RWPE2 (cell line): ENCODE results near the gene SPDYE1.
A peak's percentile ranks its signal among the peaks of the same experiment; 100 is the strongest.
"Not testable (repeated sequence)": the region's sequence is repeated elsewhere in the genome, so short reads cannot be mapped to it uniquely, and the experiment has no call there.

ENCODE experiments used
- ATAC-seq: fragments of 200-7000 bp; cut with Tn5 transposase; 3 replicates; pipeline ENCODE4 v1.9.1; 2021; ENCODE audit warnings: low read depth
- DNase-seq: peaks from one replicate; pipeline ENCODE4 v3.0.0-alpha.2; 2020; ENCODE audit warnings: low spot score
- H3K27ac ChIP-seq: fragments of 450-650 bp; 2 replicates; pipeline ENCODE4 v1.5.1; 2017; ENCODE audit warnings: mild to moderate bottlenecking; ENCODE audit not compliant: poor library complexity, severe bottlenecking
- H3K27me3 ChIP-seq: fragments of 250-450 bp; sonication (Bioruptor Pico); 2 replicates; pipeline ENCODE4 v1.5.1; 2021; ENCODE audit warnings: mild to moderate bottlenecking, moderate library complexity; ENCODE audit not compliant: insufficient read depth, poor library complexity, severe bottlenecking
- H3K36me3 ChIP-seq: fragments of 250-450 bp; sonication (Bioruptor Pico); 2 replicates; pipeline ENCODE4 v1.5.1; 2020; ENCODE audit warnings: low read depth, mild to moderate bottlenecking, moderate library complexity
- H3K4me1 ChIP-seq: fragments of 250-450 bp; sonication (Bioruptor Pico); 2 replicates; pipeline ENCODE4 v1.5.1; 2021; ENCODE audit warnings: mild to moderate bottlenecking, moderate library complexity; ENCODE audit not compliant: insufficient read depth, poor library complexity, severe bottlenecking
- H3K4me3 ChIP-seq: fragments of 250-450 bp; sonication (Bioruptor Pico); 2 replicates; pipeline ENCODE4 v1.5.1; 2021; ENCODE audit warnings: mild to moderate bottlenecking, moderate library complexity; ENCODE audit not compliant: severe bottlenecking
- H3K9me3 ChIP-seq: fragments of 250-450 bp; sonication (Bioruptor Pico); 2 replicates; pipeline ENCODE4 v1.5.1; 2021; ENCODE audit warnings: mild to moderate bottlenecking, moderate library complexity; ENCODE audit not compliant: severe bottlenecking
- TF ChIP-seq, protein P1 (sequence below): fragments of 450-650 bp; IDR thresholded peaks from one replicate; pipeline ENCODE4 v1.5.1; 2017; ENCODE audit warnings: mild to moderate bottlenecking, moderate library complexity; ENCODE audit not compliant: poor library complexity, severe bottlenecking

Gene SPDYE1

GRCh38 chr7:43977525-43977924 is 20.2 kb upstream of the SPDYE1 start:
- Histone ChIP-seq H3K36me3 (no peaks in the 10 kb centered on the region), H3K4me1 (no peaks in the 10 kb centered on the region)
- TF ChIP-seq, protein P1, sequence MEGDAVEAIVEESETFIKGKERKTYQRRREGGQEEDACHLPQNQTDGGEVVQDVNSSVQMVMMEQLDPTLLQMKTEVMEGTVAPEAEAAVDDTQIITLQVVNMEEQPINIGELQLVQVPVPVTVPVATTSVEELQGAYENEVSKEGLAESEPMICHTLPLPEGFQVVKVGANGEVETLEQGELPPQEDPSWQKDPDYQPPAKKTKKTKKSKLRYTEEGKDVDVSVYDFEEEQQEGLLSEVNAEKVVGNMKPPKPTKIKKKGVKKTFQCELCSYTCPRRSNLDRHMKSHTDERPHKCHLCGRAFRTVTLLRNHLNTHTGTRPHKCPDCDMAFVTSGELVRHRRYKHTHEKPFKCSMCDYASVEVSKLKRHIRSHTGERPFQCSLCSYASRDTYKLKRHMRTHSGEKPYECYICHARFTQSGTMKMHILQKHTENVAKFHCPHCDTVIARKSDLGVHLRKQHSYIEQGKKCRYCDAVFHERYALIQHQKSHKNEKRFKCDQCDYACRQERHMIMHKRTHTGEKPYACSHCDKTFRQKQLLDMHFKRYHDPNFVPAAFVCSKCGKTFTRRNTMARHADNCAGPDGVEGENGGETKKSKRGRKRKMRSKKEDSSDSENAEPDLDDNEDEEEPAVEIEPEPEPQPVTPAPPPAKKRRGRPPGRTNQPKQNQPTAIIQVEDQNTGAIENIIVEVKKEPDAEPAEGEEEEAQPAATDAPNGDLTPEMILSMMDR = no peak

DNA sequence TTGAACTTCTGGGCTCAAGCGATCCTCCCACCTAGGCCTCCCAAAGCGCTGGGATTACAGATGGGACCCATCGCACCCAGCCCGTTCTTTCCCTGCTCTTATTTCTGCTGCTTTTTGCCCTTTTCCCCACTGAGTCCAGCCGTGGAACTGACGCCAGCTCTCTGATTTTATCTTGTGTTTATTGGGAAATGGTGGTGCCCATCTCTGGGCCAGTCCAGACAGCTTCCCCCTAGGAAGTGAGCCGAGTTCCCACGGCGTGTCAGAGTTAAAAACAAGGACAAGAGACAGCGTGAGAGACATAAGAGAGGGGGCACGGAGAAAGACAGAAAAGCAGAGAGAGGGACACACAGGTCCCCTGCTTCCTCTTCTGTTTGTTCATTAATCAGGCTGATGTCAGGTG is 19.6 kb upstream of the SPDYE1 start:
- not testable (repeated sequence) for H3K27ac ChIP-seq, DNase-seq, H3K36me3 ChIP-seq, H3K4me1 ChIP-seq, H3K27me3 ChIP-seq, H3K4me3 ChIP-seq, H3K9me3 ChIP-seq
- ATAC-seq = peak; percentile 69

More at GRCh38 chr7:43977525-43977924, 20.2 kb upstream of the SPDYE1 start:
- H3K27ac ChIP-seq = no peak overlapping the region
- DNase-seq (no peak), ATAC-seq (no peak)
- no peaks in the 10 kb centered on the region for H3K9me3 ChIP-seq
- no peaks in the 10 kb centered on the region for H3K27me3 ChIP-seq
- no peak overlapping the region for H3K4me3 ChIP-seq

DNA sequence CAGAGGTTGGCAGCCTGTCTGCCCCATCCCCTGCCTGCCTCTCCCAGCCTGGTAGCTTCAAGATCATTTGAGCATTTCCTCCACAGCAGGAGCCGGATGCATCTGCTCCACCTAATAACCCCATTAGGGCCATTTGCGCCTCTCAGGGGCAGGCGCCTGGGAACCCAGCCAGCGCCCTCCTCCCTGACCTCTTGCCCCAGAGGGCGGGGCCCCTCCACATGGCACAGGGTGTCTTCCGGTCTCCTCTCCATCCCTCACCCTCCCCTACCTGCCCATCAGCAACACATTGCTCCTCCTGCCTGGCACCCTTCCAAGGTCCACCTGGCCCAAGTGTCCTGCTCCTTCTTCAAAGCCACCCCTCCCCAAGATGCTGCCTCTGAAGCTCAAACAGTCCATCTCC is 14.8 kb upstream of the SPDYE1 start:
- not testable (repeated sequence) for ATAC-seq, H3K4me1 ChIP-seq, H3K9me3 ChIP-seq, DNase-seq, H3K27me3 ChIP-seq, H3K4me3 ChIP-seq, H3K27ac ChIP-seq, H3K36me3 ChIP-seq

DNA sequence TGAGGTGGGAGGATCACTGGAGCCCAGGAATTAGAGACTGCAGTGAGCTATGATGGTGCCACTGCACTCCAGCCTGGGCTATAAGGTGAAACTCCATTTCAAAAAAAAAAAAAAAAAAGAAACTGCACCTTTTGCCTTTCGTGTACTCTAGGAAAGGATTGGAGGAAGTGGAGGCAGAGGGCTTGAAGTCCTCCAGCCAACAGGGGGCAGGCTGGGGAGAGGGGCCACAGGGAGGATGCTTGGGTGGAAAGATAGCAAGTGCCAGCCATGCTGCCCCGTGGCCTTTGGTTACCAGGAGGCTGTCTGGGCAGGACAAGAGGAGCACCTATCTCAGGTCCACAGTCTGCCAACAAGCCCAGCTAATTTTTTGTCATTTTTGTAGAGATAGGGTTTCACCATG is 14.0 kb upstream of the SPDYE1 start:
- not testable (repeated sequence) for ATAC-seq, H3K4me1 ChIP-seq, DNase-seq, H3K36me3 ChIP-seq, H3K9me3 ChIP-seq, H3K27ac ChIP-seq, H3K27me3 ChIP-seq, H3K4me3 ChIP-seq

DNA sequence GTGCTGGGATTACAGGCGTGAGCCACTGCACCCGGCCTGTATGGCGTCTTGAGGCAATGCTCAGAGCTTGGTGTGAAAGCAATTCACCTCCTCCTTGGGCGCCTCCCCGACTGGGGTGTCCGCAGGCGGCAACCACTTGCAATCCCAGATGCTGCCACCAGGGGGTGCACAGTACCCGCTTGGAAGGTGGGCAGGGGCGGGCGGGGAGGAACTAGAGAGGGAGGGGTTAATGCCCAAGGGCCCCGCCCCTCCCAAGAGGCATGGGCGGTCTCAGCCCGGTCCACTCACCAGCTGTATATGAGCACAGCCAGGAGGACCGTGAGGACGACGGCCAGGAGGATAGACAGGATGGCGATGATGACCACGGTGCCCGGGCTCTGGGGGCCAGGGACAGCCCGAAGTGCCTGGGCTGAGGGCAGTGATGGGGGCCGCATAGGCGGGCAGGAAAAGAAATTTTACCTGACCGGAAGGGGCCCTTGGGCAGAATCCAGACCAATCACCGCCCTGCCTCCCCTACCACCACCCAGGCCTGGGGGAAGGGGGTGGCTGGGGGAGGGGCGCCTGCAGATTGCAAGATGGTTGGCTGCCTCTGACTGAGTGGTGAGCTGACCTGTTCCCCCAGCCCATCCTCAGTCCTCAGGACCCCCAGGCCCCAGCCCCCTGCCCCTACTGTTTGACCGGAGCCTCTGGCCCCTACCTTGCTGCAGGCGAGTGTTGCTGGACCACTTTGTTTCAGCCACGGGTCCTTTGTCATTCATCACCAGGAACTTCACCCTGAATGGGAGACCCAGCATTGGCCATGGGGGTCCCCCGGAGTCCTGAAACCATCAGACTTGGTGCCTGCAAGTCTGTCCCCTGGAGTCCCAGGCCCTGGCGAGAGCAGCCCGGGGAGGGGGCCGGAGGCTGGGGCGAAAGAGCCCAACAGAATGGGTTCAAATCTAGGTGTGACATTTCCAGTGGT is 11.5 kb upstream of the SPDYE1 start:
- H3K27me3 ChIP-seq, DNase-seq, H3K27ac ChIP-seq, H3K4me1 ChIP-seq, H3K4me3 ChIP-seq, H3K9me3 ChIP-seq, H3K36me3 ChIP-seq: not testable (repeated sequence)
- TF ChIP-seq, protein P1 = peak; percentile 15
- ATAC-seq = peak; percentile 87

- not testable (repeated sequence) for H3K27me3 ChIP-seq, H3K36me3 ChIP-seq, H3K27ac ChIP-seq, H3K9me3 ChIP-seq, DNase-seq, ATAC-seq, H3K4me3 ChIP-seq, H3K4me1 ChIP-seq
Measured at GRCh38 chr7:43987476-43987875, 10.2 kb upstream of the SPDYE1 start.

- not testable (repeated sequence) for H3K4me1 ChIP-seq, DNase-seq, H3K9me3 ChIP-seq, H3K4me3 ChIP-seq, H3K27me3 ChIP-seq, H3K36me3 ChIP-seq, ATAC-seq
- peak overlapping the region; percentile 10 for H3K27ac ChIP-seq
Measured at GRCh38 chr7:43990011-43990585, 7.6 kb upstream of the SPDYE1 start.

DNA sequence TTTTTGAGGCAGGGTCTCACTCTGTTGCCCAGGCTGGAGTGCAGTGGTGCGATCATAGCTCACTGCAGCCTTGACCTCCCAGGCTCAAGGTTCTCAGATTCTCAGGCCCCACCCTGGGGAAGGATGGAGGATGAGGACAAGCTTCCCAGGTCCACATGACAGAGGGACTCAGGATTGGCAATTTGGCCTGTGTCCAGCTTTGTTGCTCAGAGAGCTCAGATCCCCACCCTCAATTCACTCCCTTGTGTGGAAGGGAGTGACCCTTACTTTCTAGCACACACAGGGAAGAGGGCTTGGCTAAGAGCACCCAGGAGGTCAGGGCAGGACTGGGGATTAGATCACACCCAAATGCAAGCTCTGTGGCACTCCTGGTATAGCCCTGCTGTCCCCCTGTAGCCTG is 6.9 kb upstream of the SPDYE1 start:
- DNase-seq, H3K9me3 ChIP-seq, H3K4me1 ChIP-seq, H3K36me3 ChIP-seq, H3K4me3 ChIP-seq, H3K27ac ChIP-seq, ATAC-seq, H3K27me3 ChIP-seq: not testable (repeated sequence)

GRCh38 chr7:43992896-43993295 is 4.8 kb upstream of the SPDYE1 start:
- H3K36me3 ChIP-seq, H3K4me1 ChIP-seq, H3K4me3 ChIP-seq, DNase-seq, H3K9me3 ChIP-seq, H3K27me3 ChIP-seq: not testable (repeated sequence)
- ATAC-seq = peak; percentile 96
- peak overlapping the region; percentile 41 for H3K27ac ChIP-seq
